Esophagus muscularis mucosa (tissue), 4 donors: ENCODE results near the gene EBF3. TPM values are rescaled to one million over a fixed set of nuclear protein-coding genes. Genes with fewer than 3 reads are reported as not detected.

Source experiments
- DNase-seq: peaks from one replicate; pipeline ENCODE4 v3.0.0-alpha.2; 2017; ENCODE audit errors: extremely low spot score
- H3K27ac ChIP-seq, 4 donors: fragments of 200-600 bp; sonication (generic); replicated peaks in 1 of 4; 1 replicate in 3 of 4; 2 replicates in 1 of 4; pipeline ENCODE4 v1.5.1; 2016 to 2019; ENCODE audit warnings: mild to moderate bottlenecking in 1 of 4
- H3K27me3 ChIP-seq, 4 donors: fragments of 200-600 bp; sonication (generic); one replicate each; pipeline versions ENCODE4 v1.5.1 to v1.6.0; 2016 to 2019
- H3K36me3 ChIP-seq, 4 donors: fragments of 200-600 bp; sonication (generic); one replicate each; pipeline ENCODE4 v1.5.1; 2016 to 2019
- H3K4me1 ChIP-seq, 4 donors: fragments of 200-600 bp; sonication (generic); one replicate each; pipeline ENCODE4 v1.5.1; 2016 to 2019
- H3K4me3 ChIP-seq, 4 donors: fragments of 200-600 bp; sonication (generic); 1 replicate in 2 of 4; 2 replicates in 2 of 4; pipeline ENCODE4 v1.5.1; 2016 to 2019; ENCODE audit warnings: mild to moderate bottlenecking in 4 of 4, moderate library complexity in 1 of 4
- H3K9me3 ChIP-seq, 4 donors: fragments of 200-600 bp; sonication (generic); 1 replicate in 3 of 4; 2 replicates in 1 of 4; pipeline ENCODE4 v1.5.1; 2016 to 2019
- EP300 ChIP-seq: sonication (generic); formaldehyde crosslinking; IDR thresholded peaks from one replicate; pipeline ENCODE4 v1.6.1; 2017; ENCODE audit warnings: antibody characterized with exemption
- POLR2A ChIP-seq: fragments of 450-650 bp; IDR thresholded peaks from one replicate; pipeline ENCODE4 v1.6.1; 2017; ENCODE audit warnings: antibody characterized with exemption, moderate library complexity, mild to moderate bottlenecking, low read depth
- POLR2AphosphoS5 ChIP-seq, 2 donors: sonication (generic); formaldehyde crosslinking; IDR thresholded peaks; one replicate each; pipeline ENCODE4 v1.6.1; 2017; ENCODE audit warnings: antibody characterized with exemption in 2 of 2
- WGBS: methylation state at CpG from one replicate; pipeline ENCODE4 v1.1.5; 2018; 5-methylcytosine and 5-hydroxymethylcytosine counted together
- intact Hi-C: fragments of 100-400 bp; cut with DNase I; formaldehyde crosslinking; loops from one replicate; pipeline ENCODE4 v1.15.1; 2023
- total RNA-seq, 4 donors: library from RNA; depleted of rRNA; stranded (reverse); fragments of >200 nt; gene quantifications; one replicate each; pipeline versions ENCODE4 v1.1.0 to v1.2.1, GENCODE V29; 2016
- TF ChIP-seq, protein P1 (sequence below), 3 experiments: fragments of 200-600 bp in 2 of 3; fragments of 450-650 bp in 1 of 3; sonication (generic) in 2 of 3; IDR thresholded peaks; one replicate each; pipeline ENCODE4 v1.5.1; 2017 to 2019; ENCODE audit warnings: antibody characterized with exemption in 3 of 3, mild to moderate bottlenecking in 2 of 3, moderate library complexity in 1 of 3

EBF3 gene
- total RNA-seq, 4 donors from 2014 or later: 2.9 to 7.3 (median 5.2) TPM

DNA sequence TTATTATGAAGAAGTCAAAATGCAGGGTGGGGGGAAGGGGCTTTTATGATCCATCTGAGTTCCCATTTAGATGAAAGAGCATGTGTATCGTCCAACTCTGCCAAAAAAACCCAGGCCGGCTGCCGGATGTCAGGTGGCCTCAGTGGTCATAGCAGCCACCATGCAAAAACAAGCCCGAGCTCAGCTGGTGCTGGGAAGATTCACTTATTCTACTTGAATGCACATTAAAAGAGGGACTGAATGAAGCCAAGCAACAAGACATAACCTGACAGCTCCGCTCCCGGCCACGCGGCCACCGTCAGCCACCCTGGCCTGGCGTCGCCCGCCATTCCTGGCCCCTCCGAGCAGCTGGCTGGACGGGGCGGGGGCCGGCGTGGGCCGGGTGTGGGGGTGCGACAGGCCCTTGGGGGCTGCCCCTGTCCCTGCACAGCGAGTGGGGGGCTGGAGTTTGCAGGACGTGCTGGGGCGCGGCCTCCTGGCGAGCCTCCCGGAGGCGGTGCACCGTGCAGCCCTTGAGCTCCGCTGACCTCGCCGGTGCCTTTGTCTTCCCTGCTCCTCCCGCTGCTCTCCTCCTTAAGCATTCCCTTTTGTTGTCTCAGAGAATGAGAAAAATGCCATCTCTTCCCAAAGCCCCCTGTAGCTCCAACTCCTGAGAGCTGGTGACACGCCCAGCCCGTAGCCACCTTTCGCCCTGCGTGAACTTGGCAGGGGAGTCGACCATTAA, 67.8 kb downstream of the EBF3 start:
- H3K9me3 ChIP-seq: no peaks in the 10 kb centered on the region
- TF ChIP-seq POLR2AphosphoS5 (IDR thresholded peaks at IDR 0.05) (no peak), EP300 (no peak), POLR2A (no peak)
- TF ChIP-seq, protein P1, sequence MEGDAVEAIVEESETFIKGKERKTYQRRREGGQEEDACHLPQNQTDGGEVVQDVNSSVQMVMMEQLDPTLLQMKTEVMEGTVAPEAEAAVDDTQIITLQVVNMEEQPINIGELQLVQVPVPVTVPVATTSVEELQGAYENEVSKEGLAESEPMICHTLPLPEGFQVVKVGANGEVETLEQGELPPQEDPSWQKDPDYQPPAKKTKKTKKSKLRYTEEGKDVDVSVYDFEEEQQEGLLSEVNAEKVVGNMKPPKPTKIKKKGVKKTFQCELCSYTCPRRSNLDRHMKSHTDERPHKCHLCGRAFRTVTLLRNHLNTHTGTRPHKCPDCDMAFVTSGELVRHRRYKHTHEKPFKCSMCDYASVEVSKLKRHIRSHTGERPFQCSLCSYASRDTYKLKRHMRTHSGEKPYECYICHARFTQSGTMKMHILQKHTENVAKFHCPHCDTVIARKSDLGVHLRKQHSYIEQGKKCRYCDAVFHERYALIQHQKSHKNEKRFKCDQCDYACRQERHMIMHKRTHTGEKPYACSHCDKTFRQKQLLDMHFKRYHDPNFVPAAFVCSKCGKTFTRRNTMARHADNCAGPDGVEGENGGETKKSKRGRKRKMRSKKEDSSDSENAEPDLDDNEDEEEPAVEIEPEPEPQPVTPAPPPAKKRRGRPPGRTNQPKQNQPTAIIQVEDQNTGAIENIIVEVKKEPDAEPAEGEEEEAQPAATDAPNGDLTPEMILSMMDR (IDR thresholded peaks at IDR 0.05): no peak
- no peak overlapping the region for H3K27ac ChIP-seq
- peaks cover 0 to 77% (median 9%) of the 10 kb centered on the region in 4 donors for H3K27me3 ChIP-seq
- intact Hi-C loops: no loop called here
- H3K36me3 ChIP-seq: no peaks in the 10 kb centered on the region
- DNase-seq: no peak
- H3K4me3 ChIP-seq: no peak overlapping the region
- WGBS: 85% methylated on average over 22 of the region's 36 CpGs
- H3K4me1 ChIP-seq: peaks cover 7 to 18% (median 14%) of the 10 kb centered on the region in 4 donors

DNA sequence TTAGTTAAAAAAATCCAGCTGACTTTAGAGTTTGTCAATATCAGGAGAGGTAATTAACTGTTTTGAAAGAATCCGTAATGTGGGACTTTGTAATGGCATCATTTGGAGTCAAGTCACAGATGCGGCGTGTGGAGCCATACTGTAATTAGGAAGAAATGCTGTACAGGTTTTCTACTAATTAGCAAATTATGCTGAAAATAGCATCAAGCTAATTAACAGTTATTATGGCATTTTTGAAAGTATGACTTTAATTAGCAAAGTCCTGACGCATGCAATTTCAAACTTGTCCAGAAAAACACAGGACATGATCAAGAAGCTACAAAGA, 68.3 kb downstream of the EBF3 start:
- Histone ChIP-seq H3K9me3 (no peaks in the 10 kb centered on the region), H3K36me3 (no peaks in the 10 kb centered on the region)

DNA sequence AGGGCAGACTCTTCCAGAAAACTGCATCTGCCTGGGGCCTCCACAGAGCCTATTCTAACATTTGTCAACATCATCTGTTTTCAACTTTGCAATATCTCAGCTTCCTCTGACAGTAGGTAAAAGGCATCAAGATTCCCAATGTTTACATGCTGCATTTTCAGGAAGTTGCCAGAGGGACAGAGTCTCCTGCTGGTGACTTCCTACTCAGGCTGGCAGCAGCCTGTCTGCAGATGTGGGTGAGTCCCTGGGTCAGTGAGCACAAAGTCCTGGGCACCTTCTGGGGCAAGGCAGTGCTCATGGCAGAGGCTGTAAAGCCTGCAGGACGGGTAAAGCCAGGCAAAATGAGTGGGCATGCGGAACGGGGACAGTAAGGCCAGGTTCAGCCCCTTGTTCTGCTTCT, 69.4 kb downstream of the EBF3 start:
- Histone ChIP-seq H3K4me3 (no peak overlapping the region), H3K4me1 (peaks cover 7 to 18% (median 14%) of the 10 kb centered on the region in 4 donors), H3K36me3 (no peaks in the 10 kb centered on the region), H3K27ac (no peak overlapping the region), H3K9me3 (no peaks in the 10 kb centered on the region), H3K27me3 (peaks cover 0 to 61% (median 8%) of the 10 kb centered on the region in 4 donors)
- WGBS: 94% methylated on average over 3 of the region's 3 CpGs
- intact Hi-C loops: no loop called here
- DNase-seq: no peak
- TF ChIP-seq POLR2AphosphoS5 (IDR thresholded peaks at IDR 0.05) (no peak), POLR2A (no peak), EP300 (no peak)
- TF ChIP-seq, protein P1 (IDR thresholded peaks at IDR 0.05): no peak

More for the DNA sequence above, 68.3 kb downstream of the EBF3 start:
- intact Hi-C loops: no loop called here
- Histone ChIP-seq H3K27ac (no peak overlapping the region), H3K4me3 (no peak overlapping the region), H3K27me3 (peaks cover 0 to 72% (median 9%) of the 10 kb centered on the region in 4 donors), H3K4me1 (peaks cover 7 to 18% (median 14%) of the 10 kb centered on the region in 4 donors)
- DNase-seq: no peak
- TF ChIP-seq POLR2AphosphoS5 (IDR thresholded peaks at IDR 0.05) (no peak), POLR2A (no peak), EP300 (no peak)
- TF ChIP-seq, protein P1 (IDR thresholded peaks at IDR 0.05): no peak
- 92% methylated on average over 4 of the region's 4 CpGs for WGBS

DNA sequence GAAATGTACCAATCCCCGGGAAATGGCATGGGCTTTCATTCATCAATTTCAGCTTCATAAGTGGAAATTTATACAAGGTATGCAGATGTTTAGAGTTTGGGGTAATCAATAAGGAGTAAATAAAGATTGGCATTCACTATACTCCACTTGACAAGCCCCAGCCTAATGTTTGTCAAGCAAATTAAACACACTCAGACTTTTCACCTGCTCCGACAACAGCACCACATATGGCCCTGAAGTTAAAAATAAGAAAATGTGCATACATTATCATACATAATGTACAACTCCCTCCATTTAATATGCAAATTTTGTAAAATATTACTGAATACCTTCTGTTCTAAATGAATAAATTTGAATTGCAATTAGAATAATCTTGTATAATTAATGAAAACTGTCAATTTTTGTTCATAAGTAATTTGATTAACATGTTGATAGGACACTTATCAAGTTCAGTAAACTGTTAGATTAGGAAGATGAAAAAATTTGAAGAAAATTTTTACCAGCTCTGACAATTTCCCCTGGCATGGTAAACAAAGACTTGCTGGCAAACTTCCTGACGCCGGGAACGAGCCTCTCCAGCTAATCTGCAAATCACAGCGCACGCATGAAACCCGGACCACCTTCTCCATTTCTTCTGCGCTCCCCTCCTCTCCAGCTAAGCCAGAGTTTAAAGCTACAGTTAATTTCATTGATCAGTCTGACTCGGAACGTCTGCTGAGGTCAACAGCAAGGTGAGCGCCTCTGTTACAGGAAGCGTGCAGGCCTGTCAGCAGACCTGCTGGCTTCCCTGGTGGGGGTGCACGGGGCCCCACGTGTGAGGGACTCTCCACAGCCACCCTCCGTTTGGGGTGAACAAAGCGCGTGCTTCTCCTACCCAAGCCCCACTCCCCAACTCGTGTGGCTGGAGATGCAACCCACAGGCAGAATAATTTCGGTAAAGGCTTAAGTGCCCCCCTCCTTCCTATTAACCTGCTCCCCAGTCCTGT, 70.7 kb downstream of the EBF3 start:
- Histone ChIP-seq H3K4me3 (no peak overlapping the region), H3K4me1 (peaks cover 0 to 16% (median 5%) of the 10 kb centered on the region in 4 donors), H3K36me3 (no peaks in the 10 kb centered on the region), H3K9me3 (no peaks in the 10 kb centered on the region), H3K27ac (peak overlapping the region in 1 of 4 donors; percentile 57), H3K27me3 (peaks cover 0 to 48% (median 5%) of the 10 kb centered on the region in 4 donors)
- DNase-seq: no peak
- no peak for TF ChIP-seq EP300
- TF ChIP-seq POLR2A: no peak
- TF ChIP-seq, protein P1 (IDR thresholded peaks at IDR 0.05): no peak
- no peak for TF ChIP-seq POLR2AphosphoS5 (IDR thresholded peaks at IDR 0.05)
- intact Hi-C loops: no loop called here
- WGBS: 56% methylated on average over 19 of the region's 20 CpGs
